HG02642 (cell line): ENCODE data around the gene NCOR2.

Experiments used
- ATAC-seq: cut with Tn5 transposase; IDR thresholded peaks from one replicate; pipeline ENCODE4 v1.9.1; 2021; ENCODE audit warnings: mild to moderate bottlenecking; ENCODE audit not compliant: unreplicated experiment, poor library complexity

NCOR2 gene

GRCh38 chr12:124531281-124531745 is 36.1 kb downstream of the NCOR2 start:
- ATAC-seq = no peak

DNA sequence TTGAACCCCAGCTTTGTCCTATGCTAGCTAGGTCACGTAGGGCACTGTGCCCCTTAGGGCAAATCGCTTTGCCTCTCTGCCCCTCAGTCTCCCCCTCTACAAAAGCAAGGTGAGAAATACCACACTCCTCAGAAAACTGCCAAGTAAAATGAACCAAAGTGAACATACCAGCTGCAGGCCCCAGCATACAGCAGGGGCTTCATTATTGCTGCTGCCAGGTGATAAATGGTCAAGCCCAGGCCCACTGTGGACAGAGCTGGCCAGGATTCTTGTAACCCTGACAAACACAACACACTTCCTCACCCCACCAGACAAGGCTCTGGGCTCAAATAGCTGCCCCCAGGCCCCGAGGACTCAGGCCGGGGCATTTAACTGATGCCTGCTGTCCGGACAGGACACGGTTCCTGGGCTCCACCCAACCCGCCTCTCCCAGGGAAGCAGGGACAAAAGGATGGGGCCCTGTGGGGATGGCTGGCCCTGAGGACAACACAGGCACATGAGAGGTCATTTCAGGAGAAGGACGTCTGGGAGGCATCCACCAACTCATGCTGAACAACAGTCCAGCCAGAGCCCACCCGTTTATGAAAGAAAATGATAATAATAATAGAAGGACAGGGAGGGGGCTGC is 36.7 kb downstream of the NCOR2 start:
- no peak for ATAC-seq

DNA sequence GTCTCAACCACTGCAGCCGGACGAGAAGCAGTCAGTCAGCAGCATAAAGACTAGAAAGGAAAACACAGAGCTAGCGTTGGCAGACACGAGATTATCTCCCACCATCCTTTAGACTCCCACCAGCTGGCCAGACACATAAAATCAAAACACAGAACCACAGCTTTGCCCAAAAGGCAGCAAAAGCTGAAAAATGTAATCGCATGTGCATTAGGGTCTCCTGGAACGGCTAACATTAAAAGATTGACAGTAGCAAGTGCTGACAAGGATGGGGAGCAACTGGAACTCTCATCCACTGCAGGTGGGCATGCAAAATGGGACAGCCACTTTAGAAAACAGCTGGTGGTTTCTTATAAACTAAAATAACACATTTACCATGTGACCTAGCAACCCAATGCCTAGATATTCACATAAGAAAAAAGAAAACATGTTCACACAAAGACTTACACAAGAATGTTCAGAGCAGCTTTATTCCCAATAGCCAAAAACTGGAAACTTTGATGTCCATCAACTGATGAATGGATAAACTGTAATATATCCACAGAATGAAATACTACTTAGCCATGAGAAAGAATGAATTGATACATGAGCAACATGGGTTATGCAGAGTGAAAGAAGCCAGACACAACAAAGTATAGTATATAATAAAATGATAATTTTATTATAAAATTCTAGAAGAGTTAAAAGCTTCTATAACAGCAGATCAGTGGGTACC is 37.7 kb downstream of the NCOR2 start:
- ATAC-seq = no peak

GRCh38 chr12:124527861-124528561 is 39.4 kb downstream of the NCOR2 start:
- ATAC-seq = no peak

DNA sequence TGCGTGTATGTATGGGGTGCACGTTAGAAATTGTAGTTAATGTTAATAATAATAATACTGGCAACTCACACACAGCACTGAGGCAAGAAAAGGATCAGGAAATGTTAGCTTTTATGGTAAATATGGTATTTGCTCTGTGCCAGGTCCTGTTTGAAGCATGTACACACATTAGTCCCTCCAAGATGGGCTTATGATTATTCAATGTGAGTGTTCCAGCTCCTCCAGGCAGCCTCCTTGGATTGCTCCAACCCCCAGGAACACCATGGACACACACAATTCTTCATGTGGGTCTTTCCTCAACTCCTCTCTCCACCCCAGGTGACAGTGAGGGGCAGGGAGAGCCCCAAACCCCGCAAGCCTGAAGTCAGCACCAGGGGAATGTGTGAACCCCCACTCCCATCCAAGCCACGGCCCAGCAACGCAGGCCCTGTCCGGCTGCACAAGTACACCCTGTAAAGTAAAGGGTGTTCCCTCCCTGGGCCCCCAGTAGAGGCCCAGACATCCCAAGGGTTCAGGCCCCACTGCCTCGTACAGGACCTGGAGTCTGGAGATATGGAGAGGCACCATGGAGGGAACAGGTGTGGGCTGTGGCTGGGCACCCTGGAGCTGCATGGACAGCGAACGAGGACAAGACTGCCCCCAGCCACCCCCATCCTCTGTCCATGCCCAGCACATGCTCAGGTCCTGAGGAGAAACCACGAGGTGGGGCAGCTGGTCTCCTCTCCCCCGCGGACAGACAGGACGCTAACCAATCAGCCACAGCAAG is 41.3 kb downstream of the NCOR2 start:
- no peak for ATAC-seq

GRCh38 chr12:124525455-124525854 is 42.0 kb downstream of the NCOR2 start:
- no peak for ATAC-seq

GRCh38 chr12:124524231-124524925 is 43.0 kb downstream of the NCOR2 start:
- ATAC-seq = no peak

DNA sequence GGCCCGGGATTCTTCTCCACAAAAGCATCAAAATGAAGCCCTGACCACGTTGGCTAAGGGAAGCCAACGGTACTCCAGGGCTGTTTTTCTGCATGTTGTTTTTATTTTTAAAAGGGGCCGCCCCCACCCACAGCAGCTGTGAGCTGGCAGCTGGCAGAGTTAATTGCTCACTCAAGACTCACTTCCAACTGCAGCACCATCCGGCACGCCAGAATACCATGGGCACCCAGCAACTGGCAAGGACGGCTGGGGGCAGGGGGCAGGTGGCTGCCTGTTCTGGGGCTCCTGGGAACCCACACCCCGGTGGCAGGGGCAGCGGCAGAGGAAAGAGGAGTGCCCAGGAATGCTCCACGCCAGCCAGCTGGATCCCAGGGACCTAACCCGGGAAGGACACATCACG is 44.3 kb downstream of the NCOR2 start:
- ATAC-seq = no peak

DNA sequence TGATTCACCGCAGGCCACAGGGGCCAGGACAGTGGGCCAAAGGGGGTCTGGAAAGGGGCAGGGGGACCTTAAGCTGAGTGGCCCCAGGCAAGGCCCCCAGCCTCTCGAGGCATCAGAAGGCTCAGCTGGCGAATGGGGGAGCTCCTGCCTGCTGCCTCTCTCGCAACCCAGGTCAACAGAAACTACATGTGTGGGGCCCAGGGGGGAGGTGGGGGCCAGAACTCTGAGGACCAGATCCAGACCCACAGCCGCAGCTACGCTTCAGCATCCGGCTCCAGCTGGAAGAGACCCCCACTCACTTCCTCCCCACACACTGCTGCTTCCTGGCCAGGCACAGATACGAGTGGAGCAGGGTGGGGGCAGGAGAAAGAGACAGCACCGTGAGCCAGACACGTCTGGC is 46.5 kb downstream of the NCOR2 start:
- ATAC-seq = no peak

- ATAC-seq = no peak
Measured at GRCh38 chr12:124520265-124520701, 47.1 kb downstream of the NCOR2 start.

- no peak for ATAC-seq
Measured at GRCh38 chr12:124519746-124520145, 47.7 kb downstream of the NCOR2 start.

DNA sequence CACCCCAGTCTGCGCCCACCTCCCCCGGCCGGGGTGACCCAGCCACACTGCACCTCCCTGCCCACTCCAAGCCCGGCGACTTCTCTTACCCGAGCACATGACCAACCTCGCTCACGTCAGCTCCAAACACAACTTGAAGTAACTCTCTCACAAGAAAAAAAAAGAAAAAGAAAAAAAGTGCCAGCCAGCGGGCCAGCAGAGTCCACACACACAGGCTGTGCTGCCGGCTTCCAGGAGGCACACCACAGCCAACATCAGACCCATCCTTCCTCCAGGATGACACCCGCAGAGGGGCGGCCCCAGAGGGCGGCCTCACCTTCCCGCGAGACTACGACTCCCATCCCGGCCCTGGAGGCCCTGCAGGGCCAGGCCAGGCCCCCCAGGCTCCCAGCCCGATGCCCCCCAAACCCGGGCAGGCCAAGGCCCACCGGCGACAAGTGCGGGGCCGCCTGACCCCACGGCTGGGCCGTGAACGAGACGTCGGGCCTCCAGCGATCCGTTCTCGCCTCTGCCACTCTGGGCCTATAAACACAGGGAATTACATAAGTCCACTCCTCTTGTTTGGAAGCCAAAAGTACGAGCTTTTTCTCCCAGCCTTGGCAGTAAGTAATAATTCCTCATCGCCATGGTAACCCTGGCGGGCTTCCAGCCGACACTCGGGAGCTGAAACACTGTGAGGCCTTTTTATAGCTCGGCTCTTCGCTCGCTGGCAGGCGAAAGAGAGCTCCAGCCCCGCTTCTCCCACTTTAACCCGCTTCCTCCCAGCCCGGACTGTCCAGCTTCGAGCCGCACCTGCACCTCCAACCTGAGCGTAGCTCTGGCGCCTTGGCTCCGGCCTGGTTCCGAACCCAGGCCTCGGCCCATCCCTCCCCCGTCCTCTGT is 49.1 kb downstream of the NCOR2 start:
- no peak for ATAC-seq
